ENCODE data around the gene ANKRD40CL. TPM values are rescaled to one million over a fixed set of nuclear protein-coding genes. Genes with fewer than 3 reads are reported as not detected.

Gene ANKRD40CL
- total RNA-seq, 2 donors from 2014 or later = not detected

GRCh38 chr17:50737118-50737698, 30.1 kb downstream of the ANKRD40CL start:
- DNase-seq = peak; percentile 32
- H3K36me3 ChIP-seq (ENCODE audit: control insufficient read depth, insufficient read depth, low read length) = peaks cover 60% of the 10 kb centered on the region

GRCh38 chr17:50735287-50735686, 32.0 kb downstream of the ANKRD40CL start:
- WGBS, 2 experiments (ENCODE audit: insufficient coverage in 1 of 2, insufficient read length in 1 of 2) = 99 to 100% methylated on average over 2 to 3 of the region's 3 CpGs
- Mint-ChIP-seq H3K36me3 (ENCODE audit: low read depth) (peaks cover 40% of the 10 kb centered on the region), H3K27ac (no peak overlapping the region), H3K9me3 (no peaks in the 10 kb centered on the region), H3K4me3 (no peak overlapping the region), H3K27me3 (ENCODE audit: insufficient read depth) (no peaks in the 10 kb centered on the region), H3K4me1 (peaks cover 5% of the 10 kb centered on the region)
- no peak for DNase-seq
- Histone ChIP-seq H3K9me3 (ENCODE audit: control insufficient read depth, low read length) (no peaks in the 10 kb centered on the region), H3K27ac (ENCODE audit: low read depth, low read length) (no peak overlapping the region), H3K4me1 (ENCODE audit: control insufficient read depth, insufficient read depth, low read length) (no peaks in the 10 kb centered on the region), H3K4me3 (ENCODE audit: low read length) (no peak overlapping the region), H3K9ac (ENCODE audit: extremely low read depth, low read length, poor library complexity, severe bottlenecking) (no peak overlapping the region), H3K27me3 (ENCODE audit: control insufficient read depth, insufficient read depth, low read length, poor library complexity, severe bottlenecking) (no peaks in the 10 kb centered on the region), H3K36me3 (ENCODE audit: control insufficient read depth, insufficient read depth, low read length) (peaks cover 41% of the 10 kb centered on the region)
- TF ChIP-seq, protein P1, sequence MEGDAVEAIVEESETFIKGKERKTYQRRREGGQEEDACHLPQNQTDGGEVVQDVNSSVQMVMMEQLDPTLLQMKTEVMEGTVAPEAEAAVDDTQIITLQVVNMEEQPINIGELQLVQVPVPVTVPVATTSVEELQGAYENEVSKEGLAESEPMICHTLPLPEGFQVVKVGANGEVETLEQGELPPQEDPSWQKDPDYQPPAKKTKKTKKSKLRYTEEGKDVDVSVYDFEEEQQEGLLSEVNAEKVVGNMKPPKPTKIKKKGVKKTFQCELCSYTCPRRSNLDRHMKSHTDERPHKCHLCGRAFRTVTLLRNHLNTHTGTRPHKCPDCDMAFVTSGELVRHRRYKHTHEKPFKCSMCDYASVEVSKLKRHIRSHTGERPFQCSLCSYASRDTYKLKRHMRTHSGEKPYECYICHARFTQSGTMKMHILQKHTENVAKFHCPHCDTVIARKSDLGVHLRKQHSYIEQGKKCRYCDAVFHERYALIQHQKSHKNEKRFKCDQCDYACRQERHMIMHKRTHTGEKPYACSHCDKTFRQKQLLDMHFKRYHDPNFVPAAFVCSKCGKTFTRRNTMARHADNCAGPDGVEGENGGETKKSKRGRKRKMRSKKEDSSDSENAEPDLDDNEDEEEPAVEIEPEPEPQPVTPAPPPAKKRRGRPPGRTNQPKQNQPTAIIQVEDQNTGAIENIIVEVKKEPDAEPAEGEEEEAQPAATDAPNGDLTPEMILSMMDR (conservative IDR thresholded peaks at IDR 0.05) = no peak

More at GRCh38 chr17:50737118-50737698, 30.1 kb downstream of the ANKRD40CL start:
- no peak overlapping the region for H3K9ac ChIP-seq (ENCODE audit: extremely low read depth, low read length, poor library complexity, severe bottlenecking)
- H3K4me3 ChIP-seq (ENCODE audit: low read length) = no peak overlapping the region
- H3K9me3 ChIP-seq (ENCODE audit: control insufficient read depth, low read length) = no peaks in the 10 kb centered on the region
- peaks cover 5% of the 10 kb centered on the region for H3K4me1 Mint-ChIP-seq
- H3K27me3 Mint-ChIP-seq (ENCODE audit: insufficient read depth) = no peaks in the 10 kb centered on the region
- no peak overlapping the region for H3K27ac Mint-ChIP-seq
- peaks cover 56% of the 10 kb centered on the region for H3K36me3 Mint-ChIP-seq (ENCODE audit: low read depth)
- H3K27me3 ChIP-seq (ENCODE audit: control insufficient read depth, insufficient read depth, low read length, poor library complexity, severe bottlenecking) = no peaks in the 10 kb centered on the region
- TF ChIP-seq, protein P1 (conservative IDR thresholded peaks at IDR 0.05) = no peak
- H3K4me1 ChIP-seq (ENCODE audit: control insufficient read depth, insufficient read depth, low read length) = no peaks in the 10 kb centered on the region
- no peaks in the 10 kb centered on the region for H3K9me3 Mint-ChIP-seq
- no peak overlapping the region for H3K4me3 Mint-ChIP-seq
- WGBS, 2 experiments (ENCODE audit: insufficient coverage in 1 of 2, insufficient read length in 1 of 2) = 90 to 98% methylated on average over 2 of the region's 2 CpGs
- H3K27ac ChIP-seq (ENCODE audit: low read depth, low read length) = no peak overlapping the region

- 94 to 96% methylated on average over 6 to 7 of the region's 7 CpGs for WGBS, 2 experiments (ENCODE audit: insufficient coverage in 1 of 2, insufficient read length in 1 of 2)
- H3K9me3 ChIP-seq (ENCODE audit: control insufficient read depth, low read length) = no peaks in the 10 kb centered on the region
- H3K4me3 Mint-ChIP-seq = no peak overlapping the region
- H3K27ac Mint-ChIP-seq = peak overlapping the region; percentile 64
- no peak overlapping the region for H3K4me3 ChIP-seq (ENCODE audit: low read length)
- TF ChIP-seq, protein P1 (conservative IDR thresholded peaks at IDR 0.05) = no peak
- DNase-seq = peak; percentile 51
- no peaks in the 10 kb centered on the region for H3K9me3 Mint-ChIP-seq
- peaks cover 15% of the 10 kb centered on the region for H3K36me3 ChIP-seq (ENCODE audit: control insufficient read depth, insufficient read depth, low read length)
- H3K36me3 Mint-ChIP-seq (ENCODE audit: low read depth) = peaks cover 18% of the 10 kb centered on the region
- H3K4me1 Mint-ChIP-seq = peaks cover 11% of the 10 kb centered on the region
- no peaks in the 10 kb centered on the region for H3K27me3 ChIP-seq (ENCODE audit: control insufficient read depth, insufficient read depth, low read length, poor library complexity, severe bottlenecking)
- H3K4me1 ChIP-seq (ENCODE audit: control insufficient read depth, insufficient read depth, low read length) = peaks cover 4% of the 10 kb centered on the region
- no peak overlapping the region for H3K9ac ChIP-seq (ENCODE audit: extremely low read depth, low read length, poor library complexity, severe bottlenecking)
- H3K27ac ChIP-seq (ENCODE audit: low read depth, low read length) = no peak overlapping the region
- H3K27me3 Mint-ChIP-seq (ENCODE audit: insufficient read depth) = no peaks in the 10 kb centered on the region
Measured at GRCh38 chr17:50731575-50732460, 35.5 kb downstream of the ANKRD40CL start.
